Endothelial cell of umbilical vein (primary cell): ENCODE results near the gene TCHP.

Experiments
- EZH2 ChIP-seq: IDR thresholded peaks from 2 replicates; pipeline ENCODE4 v1.6.1; 2012; ENCODE audit warnings: borderline replicate concordance, low read depth, mild to moderate bottlenecking, moderate library complexity, low read length, inconsistent platforms; ENCODE audit not compliant: severe bottlenecking
- FOS ChIP-seq: IDR thresholded peaks from 2 replicates; pipeline ENCODE4 v1.6.1; 2011; ENCODE audit warnings: mild to moderate bottlenecking, low read length, moderate library complexity, borderline replicate concordance; ENCODE audit not compliant: insufficient read depth
- MAX ChIP-seq: IDR thresholded peaks from 2 replicates; pipeline ENCODE4 v1.6.1; 2011; ENCODE audit not compliant: insufficient read depth, insufficient read length
- TF ChIP-seq, protein P1 (sequence below), 2 donors: IDR thresholded peaks; 1 replicate in 1 of 2; 2 replicates in 1 of 2; pipeline ENCODE4 v1.5.1; 2011; ENCODE audit warnings: low read length in 2 of 2, mild to moderate bottlenecking in 2 of 2, moderate library complexity in 2 of 2, control low read depth in 1 of 2, inconsistent platforms in 1 of 2, low read depth in 1 of 2; ENCODE audit not compliant: insufficient read depth in 1 of 2; ENCODE audit errors: extremely low read depth in 1 of 2

DNA sequence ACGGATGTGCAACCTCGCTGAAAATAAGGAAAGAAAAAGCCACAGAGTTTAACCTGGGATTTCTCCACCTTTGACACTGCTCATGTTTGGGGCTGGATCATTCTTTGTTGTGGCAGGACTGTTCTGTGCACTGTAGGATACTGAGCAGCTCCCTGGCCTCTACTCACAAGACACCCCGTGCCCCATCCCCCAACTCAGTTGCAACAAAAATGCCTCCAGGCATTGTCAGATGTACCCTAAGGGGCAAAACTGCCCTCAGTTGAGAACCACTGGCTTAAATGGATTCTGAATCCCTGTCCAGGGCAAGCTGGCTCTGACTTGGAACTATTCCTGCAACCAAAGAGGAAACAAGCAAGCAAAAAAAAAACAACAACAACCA, 21.8 kb upstream of the TCHP start:
- TF ChIP-seq EZH2 (no peak), FOS (no peak), MAX (no peak)
- TF ChIP-seq, protein P1, sequence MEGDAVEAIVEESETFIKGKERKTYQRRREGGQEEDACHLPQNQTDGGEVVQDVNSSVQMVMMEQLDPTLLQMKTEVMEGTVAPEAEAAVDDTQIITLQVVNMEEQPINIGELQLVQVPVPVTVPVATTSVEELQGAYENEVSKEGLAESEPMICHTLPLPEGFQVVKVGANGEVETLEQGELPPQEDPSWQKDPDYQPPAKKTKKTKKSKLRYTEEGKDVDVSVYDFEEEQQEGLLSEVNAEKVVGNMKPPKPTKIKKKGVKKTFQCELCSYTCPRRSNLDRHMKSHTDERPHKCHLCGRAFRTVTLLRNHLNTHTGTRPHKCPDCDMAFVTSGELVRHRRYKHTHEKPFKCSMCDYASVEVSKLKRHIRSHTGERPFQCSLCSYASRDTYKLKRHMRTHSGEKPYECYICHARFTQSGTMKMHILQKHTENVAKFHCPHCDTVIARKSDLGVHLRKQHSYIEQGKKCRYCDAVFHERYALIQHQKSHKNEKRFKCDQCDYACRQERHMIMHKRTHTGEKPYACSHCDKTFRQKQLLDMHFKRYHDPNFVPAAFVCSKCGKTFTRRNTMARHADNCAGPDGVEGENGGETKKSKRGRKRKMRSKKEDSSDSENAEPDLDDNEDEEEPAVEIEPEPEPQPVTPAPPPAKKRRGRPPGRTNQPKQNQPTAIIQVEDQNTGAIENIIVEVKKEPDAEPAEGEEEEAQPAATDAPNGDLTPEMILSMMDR (IDR thresholded peaks at IDR 0.05; ENCODE audit: extremely low read depth in 1 of 2, insufficient read depth in 1 of 2, low read depth in 1 of 2, low read length in 2 of 2): no peak
